Ishikawa (cell line): Measurements from ENCODE around the gene VPS45.

ENCODE experiments used
- CREB1 ChIP-seq: IDR thresholded peaks from 2 replicates; pipeline ENCODE4 v1.6.1; 2012; ENCODE audit warnings: low read depth
- EP300 ChIP-seq: IDR thresholded peaks from 2 replicates; pipeline ENCODE4 v1.6.1; 2012; ENCODE audit warnings: borderline replicate concordance
- FOXM1 ChIP-seq: IDR thresholded peaks from 2 replicates; pipeline ENCODE4 v1.6.1; 2012; ENCODE audit warnings: low read depth, borderline replicate concordance
- NFIC ChIP-seq: IDR thresholded peaks from 2 replicates; pipeline ENCODE4 v1.6.1; 2012
- RAD21 ChIP-seq: IDR thresholded peaks from 2 replicates; pipeline ENCODE4 v1.6.1; 2012; ENCODE audit warnings: low read depth
- TAF1 ChIP-seq: IDR thresholded peaks from 2 replicates; pipeline ENCODE4 v1.6.1; 2012; ENCODE audit warnings: low read depth, mild to moderate bottlenecking
- TCF12 ChIP-seq: IDR thresholded peaks from 2 replicates; pipeline ENCODE4 v1.6.1; 2012; ENCODE audit warnings: low read depth
- TEAD4 ChIP-seq: IDR thresholded peaks from 2 replicates; pipeline ENCODE4 v1.6.1; 2012
- YY1 ChIP-seq: IDR thresholded peaks from 2 replicates; pipeline ENCODE4 v1.6.1; 2012; ENCODE audit warnings: low read depth
- ZBTB7A ChIP-seq: IDR thresholded peaks from 2 replicates; pipeline ENCODE4 v1.6.1; 2012; ENCODE audit warnings: low read depth
- TF ChIP-seq, protein P1 (sequence below): IDR thresholded peaks from 2 replicates; pipeline ENCODE4 v1.6.1; 2012; ENCODE audit warnings: low read depth, mild to moderate bottlenecking
- TF ChIP-seq, protein P2 (sequence below): IDR thresholded peaks from 2 replicates; pipeline ENCODE4 v1.6.1; 2012

DNA sequence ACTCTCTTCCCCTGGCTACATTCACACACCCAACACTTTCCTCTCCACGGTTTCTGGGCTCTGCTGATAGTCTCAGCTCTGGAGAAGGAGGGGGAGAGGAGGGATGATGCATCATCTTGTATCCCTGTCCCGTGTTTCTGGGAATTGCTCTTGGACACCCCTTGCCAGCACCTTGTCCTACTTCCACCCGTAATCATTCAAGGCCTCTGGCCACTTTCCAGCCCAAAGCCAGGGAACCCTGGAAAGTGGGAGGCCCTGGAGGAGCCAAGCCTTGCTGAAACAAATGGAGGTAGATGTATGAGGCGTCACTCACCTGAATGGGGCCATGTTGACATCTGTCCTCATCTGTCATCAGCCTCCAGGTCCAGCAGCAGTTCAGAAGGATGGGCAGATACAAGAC lies 86.6 kb downstream of the VPS45 start:
- TF ChIP-seq, protein P1, sequence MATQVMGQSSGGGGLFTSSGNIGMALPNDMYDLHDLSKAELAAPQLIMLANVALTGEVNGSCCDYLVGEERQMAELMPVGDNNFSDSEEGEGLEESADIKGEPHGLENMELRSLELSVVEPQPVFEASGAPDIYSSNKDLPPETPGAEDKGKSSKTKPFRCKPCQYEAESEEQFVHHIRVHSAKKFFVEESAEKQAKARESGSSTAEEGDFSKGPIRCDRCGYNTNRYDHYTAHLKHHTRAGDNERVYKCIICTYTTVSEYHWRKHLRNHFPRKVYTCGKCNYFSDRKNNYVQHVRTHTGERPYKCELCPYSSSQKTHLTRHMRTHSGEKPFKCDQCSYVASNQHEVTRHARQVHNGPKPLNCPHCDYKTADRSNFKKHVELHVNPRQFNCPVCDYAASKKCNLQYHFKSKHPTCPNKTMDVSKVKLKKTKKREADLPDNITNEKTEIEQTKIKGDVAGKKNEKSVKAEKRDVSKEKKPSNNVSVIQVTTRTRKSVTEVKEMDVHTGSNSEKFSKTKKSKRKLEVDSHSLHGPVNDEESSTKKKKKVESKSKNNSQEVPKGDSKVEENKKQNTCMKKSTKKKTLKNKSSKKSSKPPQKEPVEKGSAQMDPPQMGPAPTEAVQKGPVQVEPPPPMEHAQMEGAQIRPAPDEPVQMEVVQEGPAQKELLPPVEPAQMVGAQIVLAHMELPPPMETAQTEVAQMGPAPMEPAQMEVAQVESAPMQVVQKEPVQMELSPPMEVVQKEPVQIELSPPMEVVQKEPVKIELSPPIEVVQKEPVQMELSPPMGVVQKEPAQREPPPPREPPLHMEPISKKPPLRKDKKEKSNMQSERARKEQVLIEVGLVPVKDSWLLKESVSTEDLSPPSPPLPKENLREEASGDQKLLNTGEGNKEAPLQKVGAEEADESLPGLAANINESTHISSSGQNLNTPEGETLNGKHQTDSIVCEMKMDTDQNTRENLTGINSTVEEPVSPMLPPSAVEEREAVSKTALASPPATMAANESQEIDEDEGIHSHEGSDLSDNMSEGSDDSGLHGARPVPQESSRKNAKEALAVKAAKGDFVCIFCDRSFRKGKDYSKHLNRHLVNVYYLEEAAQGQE: no peak
- TF ChIP-seq ZBTB7A (no peak), TCF12 (no peak), YY1 (no peak), TAF1 (no peak), RAD21 (no peak), FOXM1 (no peak), EP300 (no peak), CREB1 (no peak), NFIC (no peak), TEAD4 (no peak)
- TF ChIP-seq, protein P2, sequence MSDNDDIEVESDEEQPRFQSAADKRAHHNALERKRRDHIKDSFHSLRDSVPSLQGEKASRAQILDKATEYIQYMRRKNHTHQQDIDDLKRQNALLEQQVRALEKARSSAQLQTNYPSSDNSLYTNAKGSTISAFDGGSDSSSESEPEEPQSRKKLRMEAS: no peak
